ENCODE results near the gene CUTA.
"Not testable (repeated sequence)": the region's sequence is repeated elsewhere in the genome, so short reads cannot be mapped to it uniquely, and the experiment has no call there.

DNA sequence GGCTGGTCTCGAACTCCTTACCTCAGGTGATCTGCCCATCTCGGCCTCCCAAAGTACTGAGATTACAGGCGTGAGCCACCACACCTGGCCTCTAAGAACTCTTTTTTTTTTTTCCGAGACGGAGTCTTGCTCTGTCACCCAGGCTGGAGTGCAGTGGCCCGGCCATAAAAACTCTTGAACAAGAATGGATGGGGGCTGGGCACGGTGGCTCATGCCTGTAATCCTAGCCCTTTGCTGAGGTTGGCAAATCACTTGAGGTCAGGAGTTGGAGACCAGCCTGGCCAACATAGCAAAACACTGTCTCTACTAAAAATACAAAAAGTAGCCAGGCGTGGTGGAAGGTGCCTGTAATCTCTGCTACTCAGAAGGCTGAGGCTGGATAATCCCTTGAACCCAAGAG is 46.0 kb downstream of the CUTA start:
- TF ChIP-seq POLR2A (IDR thresholded peaks at IDR 0.05; ENCODE audit: low read length); GATA1 (IDR thresholded peaks at IDR 0.05; ENCODE audit: low read depth, low read length): not testable (repeated sequence)

Data from erythroblast (primary cell).